NB4 (cell line): Measurements from ENCODE around the gene MBOAT2.

Experiments used
- CTCF ChIP-seq: IDR thresholded peaks from one replicate; pipeline ENCODE4 v1.5.1; 2012; ENCODE audit warnings: low read depth, low read length
- POLR2A ChIP-seq: IDR thresholded peaks from 2 replicates; pipeline ENCODE4 v1.6.1; 2011; ENCODE audit warnings: mild to moderate bottlenecking; ENCODE audit not compliant: insufficient read length; ENCODE audit errors: extremely low read depth

- TF ChIP-seq CTCF (no peak), POLR2A (no peak)
These were observed 117.3 kb downstream of the MBOAT2 start for GRCh38 chr2:8886202-8886518.
